OCI-M2 (cell line): ENCODE data around the gene GALM.
"Not testable (repeated sequence)": the region's sequence is repeated elsewhere in the genome, so short reads cannot be mapped to it uniquely, and the experiment has no call there.

Source experiments
- DNase-seq: peaks from one replicate; lab custom pipeline; 2025; ENCODE audit not compliant: unreplicated experiment; lab: John Stamatoyannopoulos, UW

Gene GALM

GRCh38 chr2:38665854-38666555 lies at the start of gene GALM:
GALM (plus strand) TSS chr2:38666114; CDS start chr2:38666162, 48 bp downstream.
- peak; percentile 77 for DNase-seq

- no peak for DNase-seq
These were observed 48.6 kb upstream of the GALM start for GRCh38 chr2:38617301-38617700.

GRCh38 chr2:38619458-38620164 lies 46.3 kb upstream of the GALM start:
- no peak for DNase-seq

- DNase-seq, result no peak
These were observed 45.5 kb upstream of the GALM start for GRCh38 chr2:38620282-38620977.

GRCh38 chr2:38621018-38621417 lies 44.9 kb upstream of the GALM start:
- DNase-seq, result no peak

- no peak for DNase-seq
These were observed 43.7 kb upstream of the GALM start for GRCh38 chr2:38622210-38622609.

- no peak for DNase-seq
These were observed 39.4 kb upstream of the GALM start for GRCh38 chr2:38626326-38627035.

- no peak for DNase-seq
These were observed 38.5 kb upstream of the GALM start for GRCh38 chr2:38627391-38627790.

GRCh38 chr2:38629684-38630083 lies 36.2 kb upstream of the GALM start:
- DNase-seq, result no peak

- DNase-seq, result no peak
These were observed 33.9 kb upstream of the GALM start for GRCh38 chr2:38631976-38632375.

GRCh38 chr2:38632980-38633379 lies 32.9 kb upstream of the GALM start:
- DNase-seq, result no peak

- DNase-seq, result no peak
These were observed 32.0 kb upstream of the GALM start for GRCh38 chr2:38633895-38634294.

GRCh38 chr2:38634684-38635083 lies 31.2 kb upstream of the GALM start:
- DNase-seq, result no peak

- no peak for DNase-seq
These were observed 30.8 kb upstream of the GALM start for GRCh38 chr2:38635139-38635538.

GRCh38 chr2:38636069-38636468 lies 29.8 kb upstream of the GALM start:
- no peak for DNase-seq

- DNase-seq, result not testable (repeated sequence)
These were observed 23.4 kb upstream of the GALM start for GRCh38 chr2:38642373-38643017.

- DNase-seq, result no peak
These were observed 22.8 kb upstream of the GALM start for GRCh38 chr2:38643021-38643671.

- DNase-seq, result peak; percentile 27
These were observed 22.0 kb upstream of the GALM start for GRCh38 chr2:38643683-38644511.

GRCh38 chr2:38648107-38648761 lies 17.7 kb upstream of the GALM start:
- DNase-seq, result no peak
